GM18867 (cell line): ENCODE results near the gene RGS8.
"Not testable (repeated sequence)": the region's sequence is repeated elsewhere in the genome, so short reads cannot be mapped to it uniquely, and the experiment has no call there.

ENCODE experiments used
- ATAC-seq: cut with Tn5 transposase; IDR thresholded peaks from one replicate; pipeline ENCODE4 v1.9.1; 2021; ENCODE audit warnings: mild to moderate bottlenecking, moderate library complexity; ENCODE audit not compliant: unreplicated experiment

Gene RGS8

DNA sequence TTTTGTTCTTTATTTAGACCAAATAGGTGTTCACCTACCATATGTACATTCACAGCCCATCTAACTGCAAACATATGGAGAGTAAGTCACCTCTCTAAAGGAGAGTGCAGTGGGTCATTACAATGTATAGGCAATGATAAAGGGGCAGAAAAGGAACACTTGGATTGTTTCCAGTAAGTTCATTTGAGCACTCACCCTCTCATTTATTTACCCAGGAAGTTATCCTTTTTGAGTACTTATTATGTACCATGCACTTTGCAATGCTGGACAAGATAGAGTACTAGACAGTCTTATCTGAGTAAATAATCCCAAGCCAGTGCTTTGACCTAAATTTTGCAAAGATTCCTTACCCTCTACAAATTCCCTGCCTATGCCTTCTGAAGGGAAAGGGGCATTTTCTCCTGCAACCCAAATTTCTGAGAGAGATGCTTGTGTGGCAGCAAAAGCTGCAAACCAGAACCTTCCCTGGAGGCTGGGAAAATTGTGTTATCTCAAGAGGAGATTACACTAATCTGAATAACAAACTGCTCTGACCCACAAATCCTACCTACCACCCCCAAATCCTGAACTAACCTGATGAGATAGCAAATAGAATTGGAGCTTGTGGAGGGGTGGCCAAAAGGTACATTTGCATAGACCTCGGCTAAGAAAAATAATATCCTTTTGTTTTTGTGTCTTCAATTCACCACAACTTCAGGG, 18.6 kb upstream of the RGS8 start:
- ATAC-seq = no peak

DNA sequence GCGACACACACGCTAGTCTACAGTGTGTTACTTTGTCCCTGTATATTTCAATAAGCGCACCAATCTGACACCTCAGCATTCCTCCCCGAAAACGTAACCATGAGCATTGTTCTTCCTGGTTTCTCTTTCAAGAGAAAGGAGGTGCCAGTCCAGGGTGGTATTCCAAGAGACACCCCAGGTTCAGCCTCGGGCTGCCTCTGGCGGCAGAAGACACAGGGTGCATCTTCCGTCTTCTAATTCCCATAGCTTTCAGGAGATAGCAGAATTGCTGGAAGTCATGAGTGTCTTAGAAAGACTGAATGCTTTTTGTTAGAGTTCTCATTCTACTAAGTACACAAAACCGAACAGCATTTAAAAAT, 15.9 kb upstream of the RGS8 start:
- no peak for ATAC-seq

GRCh38 chr1:182699393-182700350, 15.3 kb upstream of the RGS8 start:
- ATAC-seq = no peak

DNA sequence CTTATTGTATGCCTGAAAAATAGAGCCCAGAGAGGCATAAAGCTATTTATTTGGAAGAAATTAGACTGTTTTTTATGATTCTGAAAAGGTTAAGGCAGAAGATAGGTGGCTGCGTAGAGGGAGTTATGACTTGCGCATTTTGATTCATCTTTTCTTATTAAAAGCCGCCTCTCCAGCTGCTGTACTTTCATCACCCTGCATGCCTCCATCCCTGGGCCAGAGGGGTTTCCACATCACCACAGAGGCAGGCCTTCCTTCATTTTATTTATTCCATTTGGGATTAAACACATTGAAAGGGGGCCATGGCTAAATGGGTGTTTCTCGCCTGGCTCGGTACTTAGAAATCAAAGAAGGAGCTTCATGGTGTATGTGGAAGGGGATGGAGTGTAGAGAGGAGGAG, 14.6 kb upstream of the RGS8 start:
- ATAC-seq = no peak

DNA sequence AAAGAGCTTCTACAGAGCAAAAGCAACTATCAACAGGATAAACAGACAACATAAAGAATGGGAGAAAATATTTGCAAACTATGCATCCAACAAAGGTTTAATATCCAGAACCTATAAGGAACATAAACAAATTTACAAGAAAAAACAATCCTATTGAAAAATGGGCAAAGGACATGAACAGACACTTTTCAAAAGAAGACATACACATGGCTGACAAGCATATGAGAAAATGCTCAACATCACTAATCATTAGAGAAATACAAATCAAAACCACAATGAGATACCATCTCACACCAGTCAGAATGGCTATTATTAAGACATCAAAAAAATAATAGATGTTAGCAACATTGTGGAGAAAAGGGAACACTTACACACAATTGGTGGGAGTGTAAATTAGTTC, 8.8 kb upstream of the RGS8 start:
- not testable (repeated sequence) for ATAC-seq

DNA sequence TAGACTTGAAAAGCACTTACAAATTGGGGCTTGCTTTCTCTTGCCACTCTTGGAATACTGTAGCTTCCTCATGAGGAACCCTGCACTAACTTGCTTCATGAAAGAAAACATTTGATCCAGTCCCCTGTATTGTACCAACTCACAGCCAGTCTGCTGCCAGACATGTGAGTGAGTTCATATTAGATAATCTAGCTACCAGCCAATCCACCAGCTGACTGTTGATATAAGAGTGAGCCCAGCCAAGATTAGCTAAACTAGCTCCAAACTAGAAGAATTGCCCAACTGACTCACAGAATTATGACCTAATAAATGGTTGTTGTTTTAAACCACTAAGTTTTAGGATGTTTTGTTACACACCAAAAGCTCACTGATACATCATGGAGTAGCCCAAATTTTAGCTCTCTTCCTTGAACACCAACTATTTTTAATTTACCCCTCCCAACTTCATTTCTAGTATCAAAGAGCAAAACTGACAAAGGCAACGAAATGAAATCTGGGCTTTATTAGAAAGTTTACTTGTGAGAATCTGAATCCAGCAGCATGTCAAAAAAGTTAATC, 6.6 kb upstream of the RGS8 start:
- no peak for ATAC-seq

GRCh38 chr1:182688436-182689205, 4.2 kb upstream of the RGS8 start:
- no peak for ATAC-seq

GRCh38 chr1:182687361-182687760, 3.0 kb upstream of the RGS8 start:
- ATAC-seq = no peak

- no peak for ATAC-seq
Measured at GRCh38 chr1:182686446-182686845, 2.1 kb upstream of the RGS8 start.

GRCh38 chr1:182685215-182685614, 828 bp upstream of the RGS8 start:
- no peak for ATAC-seq

DNA sequence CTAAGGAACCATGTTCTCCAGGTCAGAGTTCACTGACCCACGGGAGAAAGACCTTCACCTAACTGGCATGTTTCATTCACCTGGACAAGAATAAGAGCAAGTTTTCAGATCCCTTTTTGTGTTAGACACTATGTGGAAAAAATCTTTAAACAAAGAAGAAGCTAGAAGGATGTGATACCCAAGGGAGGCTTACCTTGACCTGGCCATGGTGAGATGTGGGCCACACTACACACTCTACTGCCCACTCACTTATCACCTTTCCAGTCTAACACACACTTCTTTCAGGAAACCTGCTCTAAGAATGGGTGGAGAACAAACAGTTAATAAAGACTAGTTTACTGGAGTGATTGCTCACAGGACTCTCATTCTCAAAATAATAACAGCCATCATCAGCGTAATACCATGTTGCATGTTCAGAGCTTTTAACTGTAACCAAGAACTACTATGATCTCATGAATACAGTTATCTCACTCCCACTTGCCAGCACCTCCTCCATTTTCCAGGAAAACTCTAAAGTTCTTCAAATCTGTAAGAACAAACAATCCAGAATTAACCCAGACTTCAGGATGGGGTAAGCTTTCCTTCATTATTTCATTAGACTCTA, 1.4 kb downstream of the RGS8 start:
- ATAC-seq = no peak

- no peak for ATAC-seq
Measured at GRCh38 chr1:182682406-182682805, 2.0 kb downstream of the RGS8 start.

- ATAC-seq = no peak
Measured at GRCh38 chr1:182681568-182681912, 2.8 kb downstream of the RGS8 start.

- ATAC-seq = no peak
Measured at GRCh38 chr1:182680901-182681567, 3.4 kb downstream of the RGS8 start.

DNA sequence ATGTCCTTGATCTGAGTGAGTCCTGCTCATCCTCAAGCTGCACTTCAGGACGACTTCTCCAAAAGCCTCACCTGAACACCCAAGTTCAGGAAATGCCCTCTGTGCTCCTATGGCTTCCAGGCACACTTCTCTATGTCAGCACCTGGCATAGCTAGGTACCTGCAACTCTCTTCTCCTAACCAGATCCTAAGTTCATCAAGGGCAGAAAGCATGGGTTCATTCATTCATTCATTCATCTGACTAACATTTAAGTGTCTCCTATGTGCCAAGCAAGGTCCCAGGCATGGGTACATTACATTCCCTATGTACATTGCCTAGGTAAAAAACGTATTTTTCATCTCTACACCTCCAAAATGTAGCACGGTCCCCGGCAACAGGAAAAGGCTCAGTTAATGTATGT, 4.0 kb downstream of the RGS8 start:
- no peak for ATAC-seq

DNA sequence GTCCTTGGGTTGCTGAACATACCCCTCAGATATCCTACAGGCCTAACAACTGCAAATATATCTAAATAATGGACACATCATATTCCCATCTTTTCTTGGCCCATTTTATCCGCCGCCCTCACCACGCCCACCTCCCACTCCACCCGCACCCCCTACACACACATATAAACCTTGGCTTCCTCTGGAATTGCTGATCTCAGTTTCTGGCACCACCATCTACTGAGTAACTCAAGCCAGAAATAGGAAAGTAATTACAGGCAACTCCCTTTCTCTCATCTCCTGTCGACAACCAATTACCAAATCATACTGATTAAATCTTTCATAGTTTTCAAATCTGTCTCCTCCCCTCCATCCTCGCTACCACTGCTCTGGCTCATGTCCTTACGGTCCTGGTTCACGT, 4.7 kb downstream of the RGS8 start:
- ATAC-seq = no peak

DNA sequence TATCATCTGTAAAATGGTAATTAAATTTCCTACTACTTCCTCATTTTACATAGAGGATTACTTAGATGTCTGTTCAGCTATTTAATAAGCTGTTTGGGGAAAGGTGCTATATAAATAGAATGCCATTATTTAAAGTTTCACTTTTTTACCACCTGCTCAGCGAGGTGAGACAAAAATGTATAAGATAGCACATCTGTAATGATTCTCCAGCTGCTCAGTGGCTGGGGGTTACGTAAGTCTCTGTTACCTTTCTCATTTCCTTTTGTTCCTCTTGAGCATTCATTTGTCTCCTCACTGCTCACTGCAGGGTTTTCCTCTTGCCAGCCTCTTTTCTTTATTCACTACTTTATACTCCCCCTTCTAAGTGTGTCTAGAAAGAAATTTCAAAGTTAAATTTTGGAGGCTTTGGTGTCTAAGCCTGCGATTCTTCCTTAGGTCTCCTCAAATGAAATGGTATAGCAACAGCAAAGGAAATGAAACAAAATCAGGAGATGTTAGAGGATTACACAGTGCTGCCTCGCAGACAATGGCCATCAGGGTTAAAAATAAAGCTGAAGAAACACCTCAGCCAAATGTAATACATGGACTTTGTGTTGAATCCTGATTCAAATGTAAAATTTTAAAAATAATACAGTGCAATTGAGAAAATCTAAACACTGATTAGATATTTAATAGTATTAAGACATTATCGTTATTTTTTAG, 6.8 kb downstream of the RGS8 start:
- ATAC-seq = peak; percentile 87

- ATAC-seq = no peak
Measured at GRCh38 chr1:182676274-182676673, 8.1 kb downstream of the RGS8 start.

GRCh38 chr1:182674346-182675246, 9.8 kb downstream of the RGS8 start:
- no peak for ATAC-seq
